H1 (cell line): Measurements from ENCODE around the gene DLX2. TPM values are rescaled to one million over a fixed set of nuclear protein-coding genes. Genes with fewer than 3 reads are reported as not detected.

Source experiments
- CTCF ChIA-PET: fragments of 300-600 bp; sonication (Branson Sonifier 250); formaldehyde crosslinking; loops from one replicate; lab custom pipeline; 2021; ENCODE audit not compliant: partially characterized antibody; lab: Charles Lee
- POLR2A ChIA-PET: fragments of 300-600 bp; sonication (Branson Sonifier 250); formaldehyde crosslinking; loops from one replicate; lab custom pipeline; 2021; ENCODE audit warnings: inconsistent platforms; ENCODE audit not compliant: partially characterized antibody; lab: Charles Lee
- DNase-seq, 2 experiments: peaks; one replicate each; pipeline versions ENCODE4 v3.0.0 to v3.0.0-alpha.2; 2010 to 2022; ENCODE audit warnings: low spot score in 2 of 2, low read depth in 1 of 2, mixed read lengths in 1 of 2
- FAIRE-seq: peaks from 2 replicates; lab custom pipeline; 2011; peaks lifted over from hg19 to GRCh38; lab: Jason Lieb, UNC
- H2AFZ ChIP-seq: 2 replicates; pipeline ENCODE4 v1.8.1; 2012; ENCODE audit warnings: low read length, inconsistent platforms
- H2AK5ac ChIP-seq: 2 replicates; pipeline ENCODE4 v1.6.1; 2013; ENCODE audit warnings: low read depth, low read length
- H2BK120ac ChIP-seq: replicated peaks from 2 replicates; pipeline ENCODE3; 2013; ENCODE audit warnings: low read depth, low read length, inconsistent platforms
- H2BK12ac ChIP-seq: 2 replicates; pipeline ENCODE4 v1.6.1; 2013; ENCODE audit warnings: low read depth, low read length
- H2BK15ac ChIP-seq: 2 replicates; pipeline ENCODE4 v1.6.1; 2013; ENCODE audit warnings: low read length
- H2BK20ac ChIP-seq: 2 replicates; pipeline ENCODE4 v1.6.1; 2013; ENCODE audit warnings: low read length
- H2BK5ac ChIP-seq: 2 replicates; pipeline ENCODE4 v1.6.1; 2013; ENCODE audit warnings: low read depth, low read length
- H3K14ac ChIP-seq: 2 replicates; pipeline ENCODE4 v1.6.1; 2013; ENCODE audit warnings: inconsistent platforms; ENCODE audit not compliant: insufficient read length
- H3K18ac ChIP-seq: 2 replicates; pipeline ENCODE4 v1.6.1; 2013; ENCODE audit warnings: low read length; ENCODE audit errors: extremely low read depth
- H3K23ac ChIP-seq: 2 replicates; pipeline ENCODE4 v1.6.1; 2013; ENCODE audit warnings: inconsistent platforms; ENCODE audit not compliant: insufficient read length
- H3K23me2 ChIP-seq: 2 replicates; pipeline ENCODE4 v1.6.1; 2013; ENCODE audit warnings: low read depth, low read length
- H3K27ac ChIP-seq: 2 replicates; pipeline ENCODE4 v1.6.1; 2011; ENCODE audit warnings: low read depth, low read length, inconsistent platforms
- H3K27me3 ChIP-seq, 4 experiments: replicated peaks in 1 of 4; 1 replicate in 1 of 4; 2 replicates in 3 of 4; pipeline versions ENCODE4 v1.6.1 to v1.8.1; 2011 to 2013; ENCODE audit warnings: low read length in 3 of 4, mild to moderate bottlenecking in 3 of 4, inconsistent platforms in 2 of 4, mixed read lengths in 2 of 4, moderate library complexity in 1 of 4; ENCODE audit not compliant: control insufficient read depth in 3 of 4, insufficient read depth in 3 of 4; ENCODE audit errors: extremely low read depth in 1 of 4
- H3K36me3 ChIP-seq, 4 experiments: 2 replicates each; pipeline versions ENCODE4 v1.6.1 to v1.8.1; 2011 to 2013; ENCODE audit warnings: mild to moderate bottlenecking in 4 of 4, low read length in 3 of 4, moderate library complexity in 2 of 4, control low read depth in 1 of 4, inconsistent platforms in 1 of 4; ENCODE audit not compliant: insufficient read depth in 4 of 4, control insufficient read depth in 2 of 4
- H3K4ac ChIP-seq: replicated peaks from 2 replicates; pipeline ENCODE3; 2013; ENCODE audit warnings: low read length, low read depth, mixed read lengths, inconsistent platforms; ENCODE audit not compliant: insufficient read length
- H3K4me1 ChIP-seq, 4 experiments: replicated peaks in 1 of 4; 1 replicate in 1 of 4; 2 replicates in 3 of 4; pipeline versions ENCODE4 v1.6.1 to v1.8.1; 2011 to 2013; ENCODE audit warnings: low read length in 3 of 4, inconsistent platforms in 2 of 4, mixed read lengths in 1 of 4; ENCODE audit not compliant: insufficient read depth in 4 of 4, control insufficient read depth in 3 of 4
- H3K4me2 ChIP-seq, 2 experiments: 2 replicates each; pipeline versions ENCODE4 v1.6.1 to v1.8.1; 2011 to 2013; ENCODE audit warnings: low read depth in 2 of 2, low read length in 2 of 2, control low read depth in 1 of 2, inconsistent platforms in 1 of 2, mild to moderate bottlenecking in 1 of 2; ENCODE audit not compliant: insufficient read depth in 1 of 2
- H3K4me3 ChIP-seq, 4 experiments: fragments of 200-600, 300-600 bp in 1 of 4; sonication (generic), shearing (Covaris generic), sonication (Bioruptor Twin) in 1 of 4; 2 replicates each; pipeline versions ENCODE4 v1.5.1 to v1.8.1; 2011 to 2016; ENCODE audit warnings: low read length in 4 of 4, low read depth in 3 of 4, control low read depth in 2 of 4, inconsistent platforms in 2 of 4, mild to moderate bottlenecking in 2 of 4, mixed read lengths in 1 of 4, moderate library complexity in 1 of 4; ENCODE audit not compliant: insufficient read depth in 2 of 4; ENCODE audit errors: extremely low read depth in 1 of 4
- H3K56ac ChIP-seq: replicated peaks from 2 replicates; pipeline ENCODE3; 2013; ENCODE audit warnings: low read depth, mild to moderate bottlenecking, mixed read lengths, low read length, inconsistent platforms; ENCODE audit not compliant: insufficient read length
- H3K79me1 ChIP-seq: 2 replicates; pipeline ENCODE4 v1.6.1; 2013; ENCODE audit warnings: low read depth, low read length, control low read depth
- H3K79me2 ChIP-seq, 2 experiments: 2 replicates each; pipeline versions ENCODE4 v1.6.1 to v1.8.1; 2012 to 2013; ENCODE audit warnings: low read length in 2 of 2, mild to moderate bottlenecking in 2 of 2, inconsistent platforms in 1 of 2; ENCODE audit not compliant: insufficient read depth in 2 of 2, control insufficient read depth in 1 of 2
- H3K9ac ChIP-seq, 4 experiments: replicated peaks in 1 of 4; 1 replicate in 1 of 4; 2 replicates in 3 of 4; pipeline versions ENCODE4 v1.6.1 to v1.8.1; 2011 to 2013; ENCODE audit warnings: low read depth in 3 of 4, low read length in 3 of 4, control low read depth in 2 of 4, mild to moderate bottlenecking in 2 of 4, moderate library complexity in 2 of 4, inconsistent platforms in 1 of 4; ENCODE audit errors: extremely low read depth in 1 of 4
- H3K9me3 ChIP-seq, 2 experiments: 2 replicates each; pipeline versions ENCODE4 v1.6.1 to v1.8.1; 2012 to 2013; ENCODE audit warnings: mild to moderate bottlenecking in 2 of 2, moderate library complexity in 2 of 2, control low read depth in 1 of 2, inconsistent platforms in 1 of 2, low read depth in 1 of 2, low read length in 1 of 2, mixed read lengths in 1 of 2; ENCODE audit not compliant: insufficient read depth in 2 of 2
- H4K20me1 ChIP-seq, 2 experiments: replicated peaks in 1 of 2; 2 replicates each; pipeline versions ENCODE3 to v1.8.1; 2011 to 2013; ENCODE audit warnings: inconsistent platforms in 2 of 2, low read length in 2 of 2, mild to moderate bottlenecking in 1 of 2; ENCODE audit not compliant: insufficient read depth in 2 of 2, control insufficient read depth in 1 of 2
- H4K5ac ChIP-seq: 2 replicates; pipeline ENCODE4 v1.6.1; 2013; ENCODE audit warnings: low read length, low read depth, mixed read lengths, inconsistent platforms; ENCODE audit not compliant: insufficient read length
- H4K8ac ChIP-seq: 2 replicates; pipeline ENCODE4 v1.8.0; 2013; ENCODE audit warnings: mild to moderate bottlenecking, moderate library complexity, low read length, inconsistent platforms; ENCODE audit not compliant: insufficient read depth; ENCODE audit errors: extremely low read depth
- H4K91ac ChIP-seq: replicated peaks from 2 replicates; pipeline ENCODE3; 2013; ENCODE audit warnings: low read length, mixed read lengths, inconsistent platforms; ENCODE audit not compliant: insufficient read length
- CHD2 ChIP-seq: IDR thresholded peaks from 2 replicates; pipeline ENCODE4 v1.6.1; 2012; ENCODE audit warnings: low read length, improper control_type of control experiment
- EZH2 ChIP-seq: fragments of 200-600 bp; sonication (generic); IDR thresholded peaks from 2 replicates; pipeline ENCODE4 v1.7.1; 2012; ENCODE audit warnings: low read depth, mild to moderate bottlenecking, moderate library complexity, low read length, inconsistent platforms; ENCODE audit not compliant: severe bottlenecking
- WGBS, 2 experiments: shearing (Covaris generic) in 1 of 2; methylation state at CpG; one replicate each; pipeline versions ENCODE4 v1.1.6 to v1.1.7; 2013 to 2015; ENCODE audit warnings: low lambda C conversion rate in 2 of 2, mixed read lengths in 2 of 2, inconsistent platforms in 1 of 2, low coverage in 1 of 2, missing lambda C conversion rate in 1 of 2; ENCODE audit not compliant: insufficient replicate concordance in 2 of 2, insufficient coverage in 1 of 2, insufficient read length in 1 of 2; ENCODE audit errors: extremely low coverage in 1 of 2, missing lambda C conversion rate in 1 of 2; 5-methylcytosine and 5-hydroxymethylcytosine counted together
- polyA plus RNA-seq, 7 experiments: library from polyadenylated mRNA; depleted of rRNA in 3 of 7; stranded (reverse) in 5 of 7; unstranded in 2 of 7; fragments of >200 nt in 5 of 7; fragments of 200-250 nt in 2 of 7; gene quantifications; 1 replicate in 5 of 7; 2 replicates in 1 of 7; 4 replicates in 1 of 7; pipeline versions ENCODE4 v1.2.1 to v1.2.3, GENCODE V29; 2011 to 2013; ENCODE audit warnings: missing spikeins in 2 of 7, mixed read lengths in 2 of 7
- total RNA-seq: library from RNA; stranded (reverse); fragmentation: NEBNext Ultra II Directional; extraction: Animal tissue kit (Norgen Biotek cat#: 25700); gene quantifications from 2 replicates; pipeline ENCODE4 v1.2.1, GENCODE V29; 2021

DLX2 gene
- total and polyA plus RNA-seq, 2 of the 8 experiments (the other 6 are each of a cell fraction or from before 2014, with no cell fraction given): 0.45 TPM; not detected in 1

DNA sequence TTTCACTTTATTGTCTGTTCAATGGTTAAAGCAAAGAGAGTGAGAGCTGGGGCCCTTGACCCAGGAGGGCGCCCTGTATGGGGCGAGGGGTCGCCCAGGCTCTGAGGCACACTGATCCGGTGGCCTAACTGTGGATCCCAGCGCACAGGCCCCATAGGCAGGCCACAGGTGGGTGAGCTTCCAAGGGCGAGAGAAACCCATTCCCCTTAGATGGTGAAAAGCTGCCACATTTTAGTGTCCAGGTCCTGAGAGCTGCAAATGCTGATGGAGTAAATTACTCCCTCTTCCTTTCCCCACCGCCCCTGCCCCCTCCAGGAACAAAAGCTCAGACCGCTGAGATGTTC lies 5.9 kb upstream of the DLX2 start:
- no peaks in the 10 kb centered on the region for H3K9me3 ChIP-seq
- no peak overlapping the region for H4K8ac ChIP-seq
- H3K27ac ChIP-seq: no peak overlapping the region
- no peak overlapping the region for H4K5ac ChIP-seq
- H3K23ac ChIP-seq: no peak overlapping the region
- no peaks in the 10 kb centered on the region for H3K79me1 ChIP-seq
- H3K4me3 ChIP-seq: peak overlapping the region in 1 of 4 experiments; percentile 30; a peak in 2 of 8 replicates
- no peak overlapping the region for H3K56ac ChIP-seq
- H3K4me2 ChIP-seq: peak overlapping the region; percentile 53 to 65
- 5% methylated on average over 8 of the region's 8 CpGs; no CpG with 5 or more reads in 1 of the 2 experiments for WGBS, 2 experiments
- H3K4me1 ChIP-seq: peaks cover 4 to 25% (median 14%) of the 10 kb centered on the region in 4 experiments; a peak in 6 of 7 replicates
- no peak overlapping the region for H3K14ac ChIP-seq
- peaks cover 59 to 84% (median 75%) of the 10 kb centered on the region in 4 experiments for H3K27me3 ChIP-seq
- H3K36me3 ChIP-seq: no peaks in the 10 kb centered on the region
- POLR2A ChIA-PET: interaction anchor here (0.9 to 16.0 kb wide), 2 partner anchors 13 to 21 kb away, joined by 3 to 184 read pairs; partner anchors contain the start of gene DLX1
- no peak overlapping the region for H2AK5ac ChIP-seq
- no peak overlapping the region for H2BK12ac ChIP-seq
- FAIRE-seq: no peak
- H3K23me2 ChIP-seq: peaks cover 8% of the 10 kb centered on the region; the same call in 1 of the 2 replicates
- peaks cover 4 to 7% of the 10 kb centered on the region in 2 experiments for H4K20me1 ChIP-seq
- H3K79me2 ChIP-seq: no peaks in the 10 kb centered on the region
- H4K91ac ChIP-seq: no peak overlapping the region
- TF ChIP-seq EZH2: peak; percentile 69
- no peak for TF ChIP-seq CHD2
- TF ChIP-seq, all 59 proteins: peak for 1
- no peak for DNase-seq
- H2BK5ac ChIP-seq: no peak overlapping the region
- H3K18ac ChIP-seq: no peak overlapping the region; the same call in 1 of the 2 replicates
- CTCF ChIA-PET: interaction anchor here (0.9 to 11.7 kb wide), 5 partner anchors 9 to 510 kb away, joined by 4 to 198 read pairs (median 30); partner anchors contain the start of gene DLX1
- 0 out of 2 replicates have a peak overlapping the region, but pooled peaks have one; percentile 48 for H2BK20ac ChIP-seq
- no peak overlapping the region for H2BK15ac ChIP-seq
- no peak overlapping the region for H2BK120ac ChIP-seq
- H3K9ac ChIP-seq: no peak overlapping the region
- H2AFZ ChIP-seq: no peak overlapping the region
- H3K4ac ChIP-seq: no peak overlapping the region
